Ishikawa (cell line): ENCODE measurements around the gene BLID.

ENCODE experiments used
- CEBPB ChIP-seq: IDR thresholded peaks from 2 replicates; pipeline ENCODE4 v1.6.1; 2012
- EGR1 ChIP-seq: IDR thresholded peaks from 2 replicates; pipeline ENCODE4 v1.6.1; 2012
- RAD21 ChIP-seq: IDR thresholded peaks from 2 replicates; pipeline ENCODE4 v1.6.1; 2012; ENCODE audit warnings: low read depth

- TF ChIP-seq EGR1 (no peak), RAD21 (no peak), CEBPB (no peak)
Measured at GRCh38 chr11:122102426-122102825, 13.6 kb downstream of the BLID start.
